Gastroesophageal sphincter (tissue), 4 donors: ENCODE results near the gene DDTL. TPM values are rescaled to one million over a fixed set of nuclear protein-coding genes. Genes with fewer than 3 reads are reported as not detected.

Experiments used
- ATAC-seq: fragments of 150-250 bp; one replicate; pipeline ENCODE4 v1.9.1; 2016; ENCODE audit warnings: mild to moderate bottlenecking, moderate library complexity
- H3K27ac ChIP-seq, 4 donors: fragments of 200-600 bp; sonication (generic) in 3 of 4; 1 replicate in 3 of 4; 2 replicates in 1 of 4; pipeline ENCODE4 v1.5.1; 2016 to 2019
- H3K27me3 ChIP-seq: fragments of 200-600 bp; sonication (generic); one replicate; pipeline ENCODE4 v1.5.1; 2019
- H3K36me3 ChIP-seq, 2 donors: fragments of 200-600 bp; sonication (generic); one replicate each; pipeline ENCODE4 v1.5.1; 2019; ENCODE audit warnings: control low read depth in 1 of 2
- H3K4me1 ChIP-seq, 3 donors: fragments of 200-600 bp; sonication (generic); 1 replicate in 2 of 3; 2 replicates in 1 of 3; pipeline ENCODE4 v1.5.1; 2016 to 2019; ENCODE audit warnings: control low read depth in 2 of 3
- H3K4me3 ChIP-seq, 2 donors: fragments of 200-600 bp; sonication (generic); one replicate each; pipeline ENCODE4 v1.5.1; 2019; ENCODE audit warnings: mild to moderate bottlenecking in 1 of 2, moderate library complexity in 1 of 2
- H3K9me3 ChIP-seq, 3 donors: fragments of 200-600 bp; sonication (generic); one replicate each; pipeline ENCODE4 v1.5.1; 2017 to 2019; ENCODE audit warnings: control low read depth in 2 of 3
- EP300 ChIP-seq: sonication (generic); formaldehyde crosslinking; IDR thresholded peaks from one replicate; pipeline ENCODE4 v1.6.1; 2017; ENCODE audit warnings: antibody characterized with exemption, mild to moderate bottlenecking
- POLR2A ChIP-seq, 2 donors: fragments of 450-650 bp; IDR thresholded peaks; one replicate each; pipeline ENCODE4 v1.6.1; 2017; ENCODE audit warnings: antibody characterized with exemption in 2 of 2, mild to moderate bottlenecking in 2 of 2, moderate library complexity in 1 of 2
- POLR2AphosphoS5 ChIP-seq: sonication (generic); formaldehyde crosslinking; IDR thresholded peaks from one replicate; pipeline ENCODE4 v1.6.1; 2017; ENCODE audit warnings: antibody characterized with exemption
- WGBS, 2 donors: methylation state at CpG; one replicate each; pipeline ENCODE4 v1.1.5; 2018; ENCODE audit warnings: low coverage in 1 of 2; 5-methylcytosine and 5-hydroxymethylcytosine counted together
- total RNA-seq, 4 donors: library from RNA; depleted of rRNA; stranded (reverse); fragments of >200 nt; gene quantifications; one replicate each; pipeline ENCODE4 v1.1.0, GENCODE V29; 2016
- TF ChIP-seq, protein P1 (sequence below), 4 experiments: fragments of 200-600 bp in 2 of 4; fragments of 450-650 bp in 2 of 4; sonication (generic) in 1 of 4; IDR thresholded peaks; one replicate each; pipeline ENCODE4 v1.5.1; 2017 to 2019; ENCODE audit warnings: antibody characterized with exemption in 4 of 4, mild to moderate bottlenecking in 2 of 4, moderate library complexity in 2 of 4

The DDTL gene
- total RNA-seq, 4 donors from 2014 or later, result 2.2 to 3.4 TPM; not detected in 2

- no peak for ATAC-seq
- no peaks in the 10 kb centered on the region for H3K27me3 ChIP-seq
- no peaks in the 10 kb centered on the region for H3K36me3 ChIP-seq
- TF ChIP-seq POLR2A (IDR thresholded peaks at IDR 0.05) (no peak), POLR2AphosphoS5 (no peak), EP300 (no peak)
- TF ChIP-seq, protein P1, sequence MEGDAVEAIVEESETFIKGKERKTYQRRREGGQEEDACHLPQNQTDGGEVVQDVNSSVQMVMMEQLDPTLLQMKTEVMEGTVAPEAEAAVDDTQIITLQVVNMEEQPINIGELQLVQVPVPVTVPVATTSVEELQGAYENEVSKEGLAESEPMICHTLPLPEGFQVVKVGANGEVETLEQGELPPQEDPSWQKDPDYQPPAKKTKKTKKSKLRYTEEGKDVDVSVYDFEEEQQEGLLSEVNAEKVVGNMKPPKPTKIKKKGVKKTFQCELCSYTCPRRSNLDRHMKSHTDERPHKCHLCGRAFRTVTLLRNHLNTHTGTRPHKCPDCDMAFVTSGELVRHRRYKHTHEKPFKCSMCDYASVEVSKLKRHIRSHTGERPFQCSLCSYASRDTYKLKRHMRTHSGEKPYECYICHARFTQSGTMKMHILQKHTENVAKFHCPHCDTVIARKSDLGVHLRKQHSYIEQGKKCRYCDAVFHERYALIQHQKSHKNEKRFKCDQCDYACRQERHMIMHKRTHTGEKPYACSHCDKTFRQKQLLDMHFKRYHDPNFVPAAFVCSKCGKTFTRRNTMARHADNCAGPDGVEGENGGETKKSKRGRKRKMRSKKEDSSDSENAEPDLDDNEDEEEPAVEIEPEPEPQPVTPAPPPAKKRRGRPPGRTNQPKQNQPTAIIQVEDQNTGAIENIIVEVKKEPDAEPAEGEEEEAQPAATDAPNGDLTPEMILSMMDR (IDR thresholded peaks at IDR 0.05), result no peak
- H3K4me3 ChIP-seq, result no peak overlapping the region
- no peaks in the 10 kb centered on the region for H3K9me3 ChIP-seq
- H3K4me1 ChIP-seq, result peaks cover 0 to 36% (median 7%) of the 10 kb centered on the region in 3 donors
- WGBS, 2 donors, result 95 to 100% methylated on average over 2 of the region's 2 CpGs
- no peak overlapping the region for H3K27ac ChIP-seq
Observed at GRCh38 chr22:24010018-24010391, 43.3 kb downstream of the DDTL start.

GRCh38 chr22:24011735-24012068 lies 45.0 kb downstream of the DDTL start:
- H3K4me3 ChIP-seq, result peak overlapping the region; percentile 49 to 92
- 0 to 4% methylated on average over 3 to 8 of the region's 10 CpGs for WGBS, 2 donors
- H3K27ac ChIP-seq, result peak overlapping the region; percentile 2 to 86 (median 84)
- H3K27me3 ChIP-seq, result no peaks in the 10 kb centered on the region
- TF ChIP-seq EP300 (no peak), POLR2AphosphoS5 (no peak), POLR2A (IDR thresholded peaks at IDR 0.05) (no peak)
- TF ChIP-seq, protein P1 (IDR thresholded peaks at IDR 0.05), result no peak
- H3K9me3 ChIP-seq, result no peaks in the 10 kb centered on the region
- no peaks in the 10 kb centered on the region for H3K36me3 ChIP-seq
- no peak for ATAC-seq
- peaks cover 0 to 24% (median 7%) of the 10 kb centered on the region in 3 donors for H3K4me1 ChIP-seq

DNA sequence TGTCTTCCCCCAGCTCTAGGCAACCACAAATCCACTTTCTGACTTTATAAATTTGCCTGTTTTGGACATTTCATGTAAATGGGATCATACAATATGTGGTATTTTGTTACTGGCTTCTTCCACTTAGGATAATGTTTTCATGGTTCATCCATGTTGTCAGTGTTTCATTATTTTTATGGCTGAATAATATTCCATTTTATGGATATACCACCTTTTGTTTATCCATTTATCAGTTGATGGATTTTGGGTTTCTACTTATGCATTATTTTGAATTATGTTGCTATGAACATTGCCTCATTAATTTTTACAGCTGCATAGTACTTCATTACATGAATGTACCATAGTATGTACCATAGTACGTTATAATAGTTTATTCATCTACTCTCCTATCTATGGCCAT lies 49.5 kb downstream of the DDTL start:
- Histone ChIP-seq H3K4me3 (no peak overlapping the region), H3K4me1 (peaks cover 0 to 24% (median 7%) of the 10 kb centered on the region in 3 donors), H3K27ac (no peak overlapping the region), H3K27me3 (no peaks in the 10 kb centered on the region), H3K9me3 (no peaks in the 10 kb centered on the region), H3K36me3 (peaks cover 0 to 5% of the 10 kb centered on the region in 2 donors)
- no peak for ATAC-seq
- 93 to 100% methylated on average over 1 of the region's 1 CpG for WGBS, 2 donors
- TF ChIP-seq EP300 (no peak), POLR2A (IDR thresholded peaks at IDR 0.05) (no peak), POLR2AphosphoS5 (no peak)
- TF ChIP-seq, protein P1 (IDR thresholded peaks at IDR 0.05), result no peak

DNA sequence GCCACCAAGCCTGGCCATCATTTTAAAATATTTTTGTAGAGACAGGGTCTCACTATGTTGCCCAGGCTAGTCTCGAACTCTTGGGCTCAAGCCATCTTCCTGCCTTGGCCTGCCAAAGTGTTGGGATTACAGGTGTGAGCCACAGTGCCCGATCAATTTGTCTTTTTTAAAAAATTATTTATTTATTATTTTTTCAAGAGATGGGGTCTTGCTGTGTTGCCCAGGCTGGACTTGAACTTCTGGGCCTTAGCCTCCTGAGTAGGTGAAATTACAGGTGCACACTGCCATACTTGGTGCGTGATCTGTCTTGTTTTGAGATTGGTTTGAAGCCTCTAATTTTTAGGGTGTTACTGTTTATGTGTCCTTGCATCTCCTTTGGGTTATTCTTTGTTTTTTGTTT lies 54.6 kb downstream of the DDTL start:
- Histone ChIP-seq H3K9me3 (peaks cover 0 to 7% (median 3%) of the 10 kb centered on the region in 3 donors), H3K36me3 (peaks cover 0 to 12% of the 10 kb centered on the region in 2 donors), H3K27me3 (no peaks in the 10 kb centered on the region), H3K27ac (no peak overlapping the region), H3K4me3 (no peak overlapping the region), H3K4me1 (no peaks in the 10 kb centered on the region)
- 96 to 100% methylated on average over 1 to 3 of the region's 3 CpGs for WGBS, 2 donors
- TF ChIP-seq POLR2AphosphoS5 (no peak), EP300 (no peak), POLR2A (IDR thresholded peaks at IDR 0.05) (no peak)
- TF ChIP-seq, protein P1 (IDR thresholded peaks at IDR 0.05), result no peak
- no peak for ATAC-seq

Other genes with a start within 250 kb of the DDTL start
- 1 to 10 TPM; 3.5 to 8.0 (median 5.5) TPM for gene ZNF70, start 215.8 kb upstream of the DDTL start, total RNA-seq
- gene VPREB3, start 212.5 kb upstream of the DDTL start, total RNA-seq, result 1 to 10 TPM in 1 of 4 donors, not detected in 3; 1.9 TPM
- under 1 TPM in 2 of 4 donors, not detected in 2; 0.54 to 0.81 TPM for gene C22orf15, start 203.9 kb upstream of the DDTL start, total RNA-seq
- gene CHCHD10, start 198.9 kb upstream of the DDTL start, total RNA-seq, result 10 to 100 TPM in 3 of 4 donors, 1 to 10 TPM in 1; 2.0 to 40.6 (median 28.1) TPM
- 10 to 100 TPM in 2 of 4 donors, 1 to 10 TPM in 2; 2.3 to 11.0 (median 9.7) TPM for gene MMP11, start 194.0 kb upstream of the DDTL start, total RNA-seq
- 10 to 100 TPM; 27.9 to 58.8 (median 32.7) TPM for gene SMARCB1, start 179.9 kb upstream of the DDTL start, total RNA-seq
- gene DERL3, start 127.9 kb upstream of the DDTL start, total RNA-seq, result 1 to 10 TPM in 1 of 4 donors, not detected in 3; 1.7 TPM
- 10 to 100 TPM in 3 of 4 donors, 1 to 10 TPM in 1; 7.3 to 39.8 (median 18.8) TPM for gene SLC2A11, start 109.0 kb upstream of the DDTL start, total RNA-seq
- 100 to 1,000 TPM; 164 to 261 (median 237) TPM for gene MIF, start 72.5 kb upstream of the DDTL start, total RNA-seq
- gene GSTT2B, start 5.7 kb upstream of the DDTL start, total RNA-seq, result 10 to 100 TPM in 2 of 4 donors, not detected in 2; 10.8 to 12.3 TPM
- 100 to 1,000 TPM; 100 to 136 (median 123) TPM for gene DDT, start 7.6 kb downstream of the DDTL start, total RNA-seq
- 1 to 10 TPM in 1 of 4 donors, not detected in 3; 3.0 TPM for gene GSTT2, start 13.2 kb downstream of the DDTL start, total RNA-seq
- under 1 TPM in 1 of 4 donors, not detected in 3; 0.23 TPM for gene GSTT4, start 38.6 kb downstream of the DDTL start, total RNA-seq
- gene CABIN1, start 44.4 kb downstream of the DDTL start, total RNA-seq, result 10 to 100 TPM; 37.9 to 75.4 (median 52.1) TPM
- 1 to 10 TPM; 2.4 to 5.0 (median 4.4) TPM for gene SUSD2, start 214.6 kb downstream of the DDTL start, total RNA-seq